A549 (cell line): ENCODE data around the gene PCSK5. TPM values are rescaled to one million over a fixed set of nuclear protein-coding genes. Genes with fewer than 3 reads are reported as not detected.

Experiments
- ATAC-seq, 2 experiments: fragments of 200-7000 bp in 1 of 2; fragments of >200 bp in 1 of 2; cut with Nextera tagmentation in 1 of 2; cut with Tn5 transposase in 1 of 2; 3 replicates each; pipeline versions ENCODE4 v1.8.0 to v1.9.1; 2018 to 2020; ENCODE audit warnings: mild to moderate bottlenecking in 1 of 2, moderate library complexity in 1 of 2
- CTCF ChIA-PET: fragments of 300-600 bp; sonication (Branson Sonifier 250); formaldehyde crosslinking; extraction: SDS; loops from one replicate; lab custom pipeline; 2021; ENCODE audit warnings: antibody characterized with exemption, inconsistent platforms; lab: Yijun Ruan, JAX
- POLR2A ChIA-PET: fragments of 350-600 bp; formaldehyde crosslinking; extraction: SDS; loops from one replicate; lab custom pipeline; 2021; ENCODE audit warnings: antibody characterized with exemption, inconsistent platforms; lab: Yijun Ruan, JAX
- DNase-seq, 2 experiments: peaks; one replicate each; pipeline versions ENCODE4 v3.0.0 to v3.0.0-alpha.2; 2011 to 2016; ENCODE audit warnings: low read depth in 1 of 2, low spot score in 1 of 2
- FAIRE-seq: peaks from 2 replicates; lab custom pipeline; 2011; peaks lifted over from hg19 to GRCh38; lab: Jason Lieb, UNC
- H3K27ac ChIP-seq, 2 experiments: fragments of >200 bp; sonication (Bioruptor Twin); formaldehyde crosslinking; 3 replicates each; pipeline ENCODE4 v1.5.1; 2016 to 2017
- H3K4me1 ChIP-seq: fragments of >200 bp; sonication (Bioruptor Twin); formaldehyde crosslinking; 3 replicates; pipeline ENCODE4 v1.6.1; 2016
- H3K4me2 ChIP-seq: fragments of >200 bp; sonication (Bioruptor Twin); formaldehyde crosslinking; 3 replicates; pipeline ENCODE4 v1.6.1; 2016
- H3K4me3 ChIP-seq: fragments of >200 bp; sonication (Bioruptor Twin); formaldehyde crosslinking; 3 replicates; pipeline ENCODE4 v1.5.1; 2016
- H3K9me3 ChIP-seq: fragments of >200 bp; sonication (Bioruptor Twin); formaldehyde crosslinking; 3 replicates; pipeline ENCODE4 v1.6.1; 2016
- BCL3 ChIP-seq: fragments of >200 bp; sonication (Bioruptor Twin); formaldehyde crosslinking; IDR thresholded peaks from 3 replicates; pipeline ENCODE4 v1.6.1; 2016
- BHLHE40 ChIP-seq: IDR thresholded peaks from 2 replicates; pipeline ENCODE4 v1.6.1; 2012; ENCODE audit warnings: low read depth, low read length, inconsistent platforms
- CTCF ChIP-seq: fragments of >200 bp; sonication (Bioruptor Twin); formaldehyde crosslinking; IDR thresholded peaks from 3 replicates; pipeline ENCODE4 v1.5.1; 2016
- E2F6 ChIP-seq: IDR thresholded peaks from 2 replicates; pipeline ENCODE4 v1.6.1; 2012; ENCODE audit warnings: low read depth, borderline replicate concordance
- FOSB ChIP-seq: fragments of 250-450 bp; sonication (Bioruptor Pico); IDR thresholded peaks from 2 replicates; pipeline ENCODE4 v1.5.0; 2020; ENCODE audit warnings: mild to moderate bottlenecking, moderate library complexity
- FOXS1 ChIP-seq: fragments of 250-450 bp; sonication (Bioruptor Pico); IDR thresholded peaks from 2 replicates; pipeline ENCODE4 v1.5.0; 2020; ENCODE audit warnings: mild to moderate bottlenecking, moderate library complexity
- HDAC2 ChIP-seq: fragments of 200-600 bp; sonication (generic); IDR thresholded peaks from 2 replicates; pipeline ENCODE4 v1.6.1; 2016
- HOXB13 ChIP-seq: fragments of 250-450 bp; sonication (Bioruptor Pico); IDR thresholded peaks from 2 replicates; pipeline ENCODE4 v1.5.0; 2020; ENCODE audit warnings: low read depth, mild to moderate bottlenecking, moderate library complexity
- MAX ChIP-seq: IDR thresholded peaks from 2 replicates; pipeline ENCODE4 v1.6.1; 2012
- MYC ChIP-seq: IDR thresholded peaks from 2 replicates; pipeline ENCODE4 v1.6.1; 2012; ENCODE audit warnings: mild to moderate bottlenecking, inconsistent platforms, low read length, improper control_type of control experiment, borderline replicate concordance
- POLR2AphosphoS2 ChIP-seq: conservative IDR thresholded peaks from 2 replicates; pipeline ENCODE4 v1.6.1; 2012; ENCODE audit warnings: low read length, improper control_type of control experiment, inconsistent platforms
- RAD21 ChIP-seq, 2 experiments: fragments of >200 bp in 1 of 2; sonication (Bioruptor Twin) in 1 of 2; formaldehyde crosslinking in 1 of 2; IDR thresholded peaks in 1 of 2; conservative IDR thresholded peaks in 1 of 2; 2 replicates in 1 of 2; 3 replicates in 1 of 2; pipeline ENCODE4 v1.6.1; 2012 to 2018; ENCODE audit warnings: inconsistent platforms in 1 of 2
- RARB ChIP-seq: fragments of 250-450 bp; sonication (Bioruptor Pico); IDR thresholded peaks from 2 replicates; pipeline ENCODE4 v1.8.0; 2021; ENCODE audit warnings: mild to moderate bottlenecking, moderate library complexity
- RCOR1 ChIP-seq: fragments of 150-350 bp; IDR thresholded peaks from 2 replicates; pipeline ENCODE4 v1.6.1; 2014; ENCODE audit warnings: antibody characterized with exemption, low read length, low read depth
- REST ChIP-seq: fragments of 200-600 bp; sonication (generic); IDR thresholded peaks from 2 replicates; pipeline ENCODE4 v1.6.1; 2016; ENCODE audit warnings: antibody characterized with exemption, mild to moderate bottlenecking, moderate library complexity
- RFX5 ChIP-seq: fragments of 450-650 bp; IDR thresholded peaks from 2 replicates; pipeline ENCODE4 v1.7.1; 2014; ENCODE audit warnings: antibody characterized with exemption, mild to moderate bottlenecking, moderate library complexity
- RNF2 ChIP-seq: fragments of 200-600 bp; sonication (generic); IDR thresholded peaks from 2 replicates; pipeline ENCODE4 v1.6.1; 2016; ENCODE audit warnings: low read depth, mild to moderate bottlenecking, antibody characterized with exemption, moderate library complexity, borderline replicate concordance
- SMC3 ChIP-seq: fragments of >200 bp; sonication (Bioruptor Twin); formaldehyde crosslinking; IDR thresholded peaks from 3 replicates; pipeline ENCODE4 v1.6.1; 2018; ENCODE audit warnings: inconsistent platforms
- TFCP2L1 ChIP-seq: fragments of 250-450 bp; sonication (Bioruptor Pico); IDR thresholded peaks from 2 replicates; pipeline ENCODE4 v1.5.0; 2021; ENCODE audit warnings: mild to moderate bottlenecking
- TP53 ChIP-seq: fragments of 250-450 bp; sonication (Bioruptor Pico); IDR thresholded peaks from 2 replicates; pipeline ENCODE4 v1.5.0; 2021; ENCODE audit warnings: mild to moderate bottlenecking, moderate library complexity
- ZFP36 ChIP-seq: fragments of 450-650 bp; IDR thresholded peaks from 2 replicates; pipeline ENCODE4 v1.6.1; 2014; ENCODE audit warnings: borderline replicate concordance; ENCODE audit not compliant: partially characterized antibody
- ZNF302 ChIP-seq: fragments of 250-450 bp; sonication (Bioruptor Pico); IDR thresholded peaks from 2 replicates; pipeline ENCODE4 v1.9.0; 2021; ENCODE audit warnings: inconsistent platforms, mild to moderate bottlenecking, moderate library complexity
- WGBS: methylation state at CpG from one replicate; pipeline ENCODE4 v1.1.6; 2017; ENCODE audit errors: missing lambda C conversion rate; 5-methylcytosine and 5-hydroxymethylcytosine counted together
- polyA plus RNA-seq, 4 experiments: library from polyadenylated mRNA; depleted of rRNA in 3 of 4; stranded (reverse); fragments of >200 nt; fragmentation: RNase III in 1 of 4; extraction: RNeasy Plus Mini Kit Qiagen cat#74134 plus additional on column Dnase treatment in 1 of 4; gene quantifications; 2 replicates in 3 of 4; 3 replicates in 1 of 4; pipeline ENCODE4 v1.2.3, GENCODE V29; 2011 to 2017

PCSK5 gene
- polyA plus RNA-seq, 2 of the 4 experiments (the other 2 are of a cell fraction), result 1.3 to 6.7 TPM

GRCh38 chr9:76292246-76292645 lies 401.8 kb downstream of the PCSK5 start (continued):
- TF ChIP-seq BHLHE40, result no peak
- TF ChIP-seq REST, result no peak
- no peak for TF ChIP-seq SMC3

GRCh38 chr9:76292658-76293057 lies 402.2 kb downstream of the PCSK5 start:
- 47% methylated on average over 5 of the region's 5 CpGs for WGBS
- Histone ChIP-seq H3K4me1 (no peaks in the 10 kb centered on the region), H3K4me3 (no peak overlapping the region), H3K27ac (no peak overlapping the region), H3K4me2 (no peak overlapping the region)
- CTCF ChIA-PET, result interaction anchor here (1.6 to 5.7 kb wide), 2 partner anchors 10 to 1093 kb away, joined by 4 to 34 read pairs; no protein-coding TSS in a partner anchor
- POLR2A ChIA-PET, result no interaction called here
- FAIRE-seq (no peak), ATAC-seq (no peak), DNase-seq (no peak)
- no peak for TF ChIP-seq MAX
- no peak for TF ChIP-seq SMC3
- no peak for TF ChIP-seq POLR2AphosphoS2
- TF ChIP-seq, all 56 proteins: peak for 0
- no peaks in the 10 kb centered on the region for H3K9me3 ChIP-seq

GRCh38 chr9:76294301-76294700 lies 403.8 kb downstream of the PCSK5 start:
- DNase-seq (no peak), FAIRE-seq (no peak), ATAC-seq (no peak)
- no peak overlapping the region for H3K4me3 ChIP-seq
- no peaks in the 10 kb centered on the region for H3K4me1 ChIP-seq
- TF ChIP-seq FOSB (CRISPR knock-in tag) (no peak), RFX5 (no peak), CTCF (no peak), RCOR1 (no peak), TFCP2L1 (CRISPR knock-in tag) (no peak), REST (no peak), MYC (no peak), FOXS1 (no peak), ZNF302 (CRISPR knock-in tag) (no peak), RARB (CRISPR knock-in tag) (no peak), HOXB13 (CRISPR knock-in tag) (no peak), E2F6 (no peak), RAD21 (conservative IDR thresholded peaks at IDR 0.05 in 1 of 2, IDR thresholded peaks at IDR 0.05 in 1 of 2) (no peak), BCL3 (no peak), RNF2 (no peak), HDAC2 (no peak), TP53 (CRISPR knock-in tag) (no peak), ZFP36 (no peak)
- TF ChIP-seq, all 56 proteins: peak for 0
- POLR2A ChIA-PET, result no interaction called here
- H3K4me2 ChIP-seq, result no peak overlapping the region
- CTCF ChIA-PET, result interaction anchor here (0.9 to 1.0 kb wide), 2 partner anchors 9 to 100 kb away, joined by 3 read pairs; partner anchors contain the start of gene RFK
- WGBS, result 60% methylated on average over 5 of the region's 5 CpGs
- H3K9me3 ChIP-seq, result no peaks in the 10 kb centered on the region
- H3K27ac ChIP-seq, result no peak overlapping the region
